Measurements from ENCODE around the gene CCDC97. TPM values are rescaled to one million over a fixed set of nuclear protein-coding genes. Genes with fewer than 3 reads are reported as not detected.

Gene CCDC97
- total and polyA plus RNA-seq, 5 donors from 2014 or later: 17.7 to 43.7 (median 20.1) TPM

Other genes with a start within 250 kb of the CCDC97 start
- gene CYP2A13, start 221.7 kb upstream of the CCDC97 start, total RNA-seq: not detected
- not detected for gene CYP2A13, start 221.7 kb upstream of the CCDC97 start, polyA plus RNA-seq
- 0.25 TPM for gene CYP2F1, start 195.7 kb upstream of the CCDC97 start, total RNA-seq
- not detected for gene CYP2F1, start 195.7 kb upstream of the CCDC97 start, polyA plus RNA-seq
- not detected for gene CYP2S1, start 117.0 kb upstream of the CCDC97 start, total RNA-seq
- gene CYP2S1, start 117.0 kb upstream of the CCDC97 start, polyA plus RNA-seq: under 1 TPM in 1 of 4 donors, not detected in 3; 0.28 TPM
- not detected for gene AXL, start 90.9 kb upstream of the CCDC97 start, total RNA-seq
- under 1 TPM; 0.08 to 0.47 (median 0.41) TPM for gene AXL, start 90.9 kb upstream of the CCDC97 start, polyA plus RNA-seq
- gene HNRNPUL1, start 45.8 kb upstream of the CCDC97 start, total RNA-seq: 354 TPM
- 10 to 100 TPM; 39.3 to 56.8 (median 45.4) TPM for gene HNRNPUL1, start 45.8 kb upstream of the CCDC97 start, polyA plus RNA-seq
- 414 TPM for gene TGFB1, start 43.8 kb downstream of the CCDC97 start, total RNA-seq
- 10 to 100 TPM; 31.6 to 51.8 (median 46.9) TPM for gene TGFB1, start 43.8 kb downstream of the CCDC97 start, polyA plus RNA-seq
- gene B9D2, start 54.0 kb downstream of the CCDC97 start, total RNA-seq: 22.3 TPM
- 10 to 100 TPM; 23.9 to 28.4 (median 24.3) TPM for gene B9D2, start 54.0 kb downstream of the CCDC97 start, polyA plus RNA-seq
- gene TMEM91, start 66.4 kb downstream of the CCDC97 start, total RNA-seq: 12.4 TPM
- gene TMEM91, start 66.4 kb downstream of the CCDC97 start, polyA plus RNA-seq: 1 to 10 TPM; 2.0 to 7.5 (median 4.0) TPM
- 13.9 TPM for gene EXOSC5, start 87.2 kb downstream of the CCDC97 start, total RNA-seq
- gene EXOSC5, start 87.2 kb downstream of the CCDC97 start, polyA plus RNA-seq: 10 to 100 TPM; 46.1 to 65.3 (median 58.6) TPM
- gene BCKDHA, start 87.6 kb downstream of the CCDC97 start, total RNA-seq: 14.3 TPM
- gene BCKDHA, start 87.6 kb downstream of the CCDC97 start, polyA plus RNA-seq: 10 to 100 TPM; 55.8 to 66.0 (median 61.9) TPM
- gene B3GNT8, start 117.2 kb downstream of the CCDC97 start, total RNA-seq: 0.67 TPM
- 1 to 10 TPM in 1 of 4 donors, under 1 TPM in 3; 0.45 to 1.0 (median 0.59) TPM for gene B3GNT8, start 117.2 kb downstream of the CCDC97 start, polyA plus RNA-seq
- 26.8 TPM for gene DMAC2, start 129.7 kb downstream of the CCDC97 start, total RNA-seq
- gene DMAC2, start 129.7 kb downstream of the CCDC97 start, polyA plus RNA-seq: 10 to 100 TPM; 46.2 to 58.6 (median 48.6) TPM
- gene ERICH4, start 133.0 kb downstream of the CCDC97 start, total RNA-seq: not detected
- gene ERICH4, start 133.0 kb downstream of the CCDC97 start, polyA plus RNA-seq: not detected

Measured in CD4-positive, CD25-positive, alpha-beta regulatory T cell (primary cell).